Left forelimb (tissue), 1 donor: ENCODE results near the gene FBXL12.
"Not testable (repeated sequence)": the region's sequence is repeated elsewhere in the genome, so short reads cannot be mapped to it uniquely, and the experiment has no call there.

Experiments
- DNase-seq: peaks from one replicate; pipeline ENCODE4 v3.0.0-alpha.2; 2018; ENCODE audit warnings: low spot score

The FBXL12 gene

DNA sequence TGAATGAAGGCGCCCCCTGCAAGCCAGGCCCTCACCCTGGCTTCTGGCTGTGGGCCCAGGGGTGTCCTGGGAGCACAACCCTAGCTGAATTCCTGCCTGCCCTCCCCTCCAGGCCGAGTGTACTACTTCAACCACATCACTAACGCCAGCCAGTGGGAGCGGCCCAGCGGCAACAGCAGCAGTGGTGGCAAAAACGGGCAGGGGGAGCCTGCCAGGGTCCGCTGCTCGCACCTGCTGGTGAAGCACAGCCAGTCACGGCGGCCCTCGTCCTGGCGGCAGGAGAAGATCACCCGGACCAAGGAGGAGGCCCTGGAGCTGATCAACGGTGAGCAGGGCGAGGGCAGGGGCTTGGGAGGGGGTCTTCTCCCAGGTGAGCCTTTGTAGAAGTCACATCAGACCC is 19.4 kb upstream of the FBXL12 start:
- no peak for DNase-seq

DNA sequence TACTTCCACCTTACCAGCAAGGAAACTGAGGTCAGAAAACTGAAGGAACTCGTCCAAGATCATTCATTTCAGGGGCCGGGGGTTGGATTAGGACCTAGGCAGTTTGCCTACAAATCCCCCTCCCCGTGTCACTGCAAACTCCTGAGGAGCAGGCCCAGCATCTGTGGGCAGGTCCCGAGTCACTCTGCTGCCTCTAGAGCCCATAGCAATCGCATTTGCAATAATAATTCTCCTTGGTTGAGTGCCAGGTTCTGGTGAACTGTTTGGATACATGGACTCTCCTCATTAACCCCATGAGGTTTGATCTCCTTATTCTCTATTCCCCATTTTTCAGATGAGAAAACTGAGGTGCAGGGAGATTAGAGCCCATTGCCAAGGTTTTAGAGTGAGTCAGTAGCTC is 17.1 kb upstream of the FBXL12 start:
- DNase-seq, result no peak

DNA sequence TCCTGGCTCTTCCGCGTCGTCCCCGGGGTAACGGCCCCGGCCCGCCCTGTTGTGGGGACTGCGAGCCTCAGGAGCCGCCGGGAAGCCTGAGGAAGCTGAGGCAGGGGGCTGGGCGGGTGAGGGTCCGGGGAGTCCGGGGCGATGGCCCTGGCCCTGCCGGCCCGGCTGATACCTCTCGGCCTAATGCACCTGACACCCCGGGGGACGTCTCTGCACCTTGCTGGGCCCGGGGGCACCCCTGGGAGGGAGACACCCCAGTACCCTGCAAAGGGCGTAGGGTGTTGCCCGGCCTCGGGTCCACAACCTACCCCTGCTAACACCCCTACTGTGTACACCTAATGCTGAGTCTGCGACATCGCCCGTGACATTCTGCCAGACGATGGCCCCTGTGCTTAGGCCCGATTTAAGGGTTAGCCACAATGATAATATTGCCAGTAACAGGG is 16.6 kb upstream of the FBXL12 start:
- DNase-seq, result no peak

DNA sequence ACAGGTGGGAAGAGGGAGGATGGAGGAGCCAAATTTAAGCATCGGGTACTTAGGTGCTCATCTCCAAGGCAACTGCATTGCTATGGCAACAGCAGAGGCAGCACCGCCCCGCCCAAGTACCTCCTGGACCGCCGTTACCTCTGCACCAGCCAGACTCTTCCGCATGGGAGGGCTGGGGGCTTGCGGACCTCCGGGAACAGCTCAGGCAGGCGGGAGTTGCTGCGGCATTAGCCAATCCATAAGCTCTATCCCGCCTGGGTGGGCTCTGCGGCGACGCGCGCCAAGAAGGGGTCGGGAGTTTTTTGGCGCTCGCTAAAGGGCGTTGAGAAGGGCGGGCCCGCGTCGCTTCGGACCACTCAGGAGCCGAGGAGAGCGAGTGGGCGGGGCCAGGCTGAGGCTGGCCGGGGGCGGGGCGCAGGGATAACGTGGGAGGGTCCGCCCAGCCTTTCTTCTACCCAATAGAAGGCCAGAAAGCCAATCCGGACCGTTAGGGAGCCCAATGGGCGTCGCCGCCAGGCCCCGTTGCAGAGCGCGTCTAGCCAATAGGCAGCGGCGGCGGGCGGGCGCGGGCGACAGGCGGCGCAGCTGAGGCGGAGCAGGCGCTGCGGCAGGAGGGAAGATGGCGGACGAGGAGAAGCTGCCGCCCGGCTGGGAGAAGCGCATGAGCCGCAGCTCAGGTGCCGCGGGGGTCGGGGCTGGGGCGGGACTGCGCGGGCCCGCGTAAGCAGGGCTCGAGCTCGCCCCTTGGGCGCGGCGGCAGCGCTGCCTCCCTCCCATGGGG is 16.0 kb upstream of the FBXL12 start, which contains the start of gene PIN1:
TSS of gene PIN1 (plus strand) at position 593 of the 781 bp plus-strand sequence. CDS start at position 620, 27 bp downstream.
- DNase-seq, result peak; percentile 100

DNA sequence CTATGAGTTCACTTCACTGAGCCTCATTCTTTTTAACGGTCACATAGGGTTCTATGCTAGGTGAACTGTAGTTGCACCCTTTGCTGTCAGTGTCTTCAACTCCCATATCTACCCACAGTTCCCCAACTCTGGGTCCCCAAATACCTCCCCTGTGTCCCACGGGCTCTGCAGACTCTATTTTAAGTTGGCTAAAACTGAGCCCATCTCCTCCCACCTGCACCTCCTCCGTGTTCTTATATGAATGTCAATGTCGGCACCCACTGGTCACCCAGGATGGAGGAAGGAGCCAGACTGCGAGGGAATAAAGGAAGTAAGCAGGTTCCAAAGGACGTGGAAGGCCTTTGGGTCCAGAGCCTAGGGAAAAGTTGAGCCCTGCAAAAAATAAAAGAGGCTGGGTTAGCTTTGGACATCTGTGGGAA is 15.4 kb upstream of the FBXL12 start:
- no peak for DNase-seq

DNA sequence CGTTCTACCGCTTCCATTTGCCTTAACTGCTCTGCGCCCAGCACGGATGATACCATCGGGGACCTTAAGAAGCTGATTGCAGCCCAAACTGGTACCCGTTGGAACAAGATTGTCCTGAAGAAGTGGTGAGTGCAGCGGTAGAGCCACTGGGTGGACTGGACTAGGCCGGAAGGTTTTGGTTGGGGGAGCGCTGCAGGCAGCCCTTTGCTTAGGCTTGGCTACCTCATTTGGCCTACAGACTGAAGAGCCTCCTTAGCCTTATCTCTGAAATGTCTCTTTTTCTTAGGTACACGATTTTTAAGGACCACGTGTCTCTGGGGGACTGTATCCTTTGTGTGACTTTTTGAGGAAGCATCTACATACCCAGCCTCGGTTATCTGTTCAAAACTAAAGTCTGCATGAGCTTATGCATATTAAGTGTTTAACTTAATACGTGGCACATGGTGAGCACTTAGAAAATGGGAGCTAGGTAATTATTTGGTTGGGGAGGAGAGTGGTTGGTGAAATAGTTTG is 9.7 kb upstream of the FBXL12 start:
- no peak for DNase-seq

DNA sequence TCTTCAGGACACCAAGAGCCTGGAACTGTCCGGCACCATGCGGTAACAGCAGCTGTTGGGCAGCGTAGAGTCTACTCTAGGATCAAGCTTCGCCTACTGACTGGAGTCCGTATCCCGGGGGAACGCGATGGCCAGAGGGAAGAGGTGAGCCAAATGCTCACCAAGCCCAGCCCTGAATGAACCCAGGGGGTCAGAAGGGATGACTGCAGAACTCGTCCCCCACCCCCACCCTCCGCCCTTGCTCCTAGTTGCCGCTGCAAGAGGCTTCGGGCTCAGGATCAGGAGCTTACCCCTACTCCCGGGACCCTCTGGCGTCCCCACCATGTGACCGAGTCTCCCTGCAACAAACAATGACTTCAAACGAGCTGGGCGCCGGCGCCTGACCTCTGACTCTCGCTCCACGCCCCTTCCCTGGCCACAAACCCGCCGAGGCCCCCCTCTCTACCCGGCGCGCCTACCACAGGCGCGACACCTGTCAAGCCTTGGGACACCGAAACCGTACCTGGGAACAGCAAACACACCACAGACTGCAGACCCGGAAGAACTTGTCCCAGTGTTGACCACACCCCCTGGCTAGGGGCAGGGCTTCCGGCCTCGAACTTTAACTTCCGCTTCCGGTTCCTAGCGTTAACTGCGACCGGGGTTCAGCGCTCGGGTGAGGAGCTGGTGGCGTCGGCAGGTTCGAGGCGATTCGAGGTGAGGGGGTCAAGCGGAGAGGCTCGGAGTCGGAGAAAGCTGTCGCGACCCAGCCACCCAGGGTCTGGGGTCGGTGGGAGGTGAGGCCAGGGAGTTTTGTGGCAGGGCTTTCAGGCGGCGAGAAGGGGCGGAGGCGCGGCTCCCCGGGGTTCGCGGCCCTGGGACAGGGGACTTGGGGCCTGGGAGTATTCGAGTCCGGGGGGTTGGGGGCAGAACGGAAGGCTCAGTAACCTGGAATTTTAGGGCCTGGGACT is 8.7 kb upstream of the FBXL12 start, which contains the start of gene UBL5:
TSS of gene UBL5 (plus strand) at position 630 of the 950 bp plus-strand sequence. CDS start 420 bp downstream, outside the sequence.
- DNase-seq, result peak; percentile 90

DNA sequence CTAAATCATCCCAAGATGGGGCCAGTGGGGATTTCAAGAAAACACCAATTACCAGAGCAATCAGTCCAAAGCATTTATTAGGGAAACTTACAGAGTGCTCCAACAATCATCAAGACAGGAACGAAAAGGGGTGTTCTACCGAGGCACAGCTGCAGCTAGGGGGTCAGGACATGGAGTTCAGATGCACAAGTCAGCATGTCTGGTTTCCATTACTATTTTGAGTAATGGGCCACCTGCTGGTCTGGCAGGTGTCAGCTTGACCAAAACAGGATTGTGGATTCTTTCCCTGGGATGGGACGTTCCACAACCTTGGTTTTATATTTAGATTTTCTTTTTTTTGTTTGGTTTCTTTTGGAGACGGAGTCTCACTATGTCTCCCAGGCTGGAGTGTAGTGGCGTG is 4.9 kb upstream of the FBXL12 start:
- DNase-seq, result no peak

DNA sequence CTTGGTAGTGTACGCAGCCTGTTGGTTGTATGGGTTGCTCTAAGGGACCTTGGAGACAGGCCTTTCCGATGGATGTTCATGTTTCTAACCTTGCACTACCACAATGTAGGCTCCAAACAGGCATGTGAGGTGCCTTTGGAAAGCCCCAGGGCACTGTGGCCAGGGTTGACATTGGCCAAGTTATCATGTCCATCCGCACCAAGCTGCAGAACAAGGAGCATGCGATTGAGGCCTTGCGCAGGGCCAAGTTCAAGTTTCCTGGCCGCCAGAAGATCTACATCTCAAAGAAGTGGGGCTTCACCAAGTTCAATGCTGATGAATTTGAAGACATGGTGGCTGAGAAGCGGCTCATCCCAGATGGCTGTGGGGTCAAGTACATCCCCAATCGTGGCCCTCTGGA is 1.2 kb upstream of the FBXL12 start:
- DNase-seq, result not testable (repeated sequence)

DNA sequence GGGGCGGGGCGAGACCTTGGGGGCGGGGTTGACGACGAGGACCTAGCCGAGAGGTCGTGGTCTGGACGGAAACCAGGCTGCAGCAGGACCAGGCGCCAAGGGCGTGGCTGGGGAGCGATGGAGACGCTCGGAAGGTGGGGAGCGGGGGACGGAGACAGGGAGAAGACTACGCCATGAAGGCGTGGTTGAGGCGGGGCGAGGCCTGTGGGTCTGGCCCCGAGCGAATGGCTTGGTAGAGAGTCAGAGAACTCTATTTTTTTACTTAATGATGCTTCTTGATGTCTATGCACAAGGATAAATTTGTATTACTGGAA is 674 bp upstream of the FBXL12 start:
- DNase-seq, result no peak

DNA sequence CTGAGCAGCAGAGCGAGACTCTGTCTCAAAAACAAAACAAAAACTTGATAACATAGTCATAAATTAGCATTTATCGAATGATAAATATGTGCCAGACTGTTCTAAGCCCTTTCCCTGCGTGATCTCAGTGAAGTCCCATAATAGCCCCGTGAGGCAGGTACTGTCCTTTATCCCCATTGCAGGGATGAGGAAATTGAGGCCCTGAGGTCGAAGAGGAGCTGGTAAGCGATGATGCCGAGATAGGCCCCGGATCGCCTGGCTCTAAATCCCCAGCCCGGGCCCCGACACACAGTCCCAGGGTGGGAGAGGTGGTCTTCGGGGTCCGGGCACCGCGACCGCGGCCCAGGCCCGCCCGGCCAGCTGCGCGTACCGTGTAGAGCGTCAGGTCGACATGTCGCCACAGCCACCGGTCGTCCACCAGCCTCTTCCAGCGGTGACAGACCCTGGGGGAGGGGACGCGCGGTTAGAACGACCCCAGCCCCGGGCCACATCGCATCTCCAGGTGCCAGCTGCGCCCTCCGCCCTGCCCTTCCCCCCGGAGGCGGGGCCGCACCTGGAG is 625 bp downstream of the FBXL12 start:
- no peak for DNase-seq

DNA sequence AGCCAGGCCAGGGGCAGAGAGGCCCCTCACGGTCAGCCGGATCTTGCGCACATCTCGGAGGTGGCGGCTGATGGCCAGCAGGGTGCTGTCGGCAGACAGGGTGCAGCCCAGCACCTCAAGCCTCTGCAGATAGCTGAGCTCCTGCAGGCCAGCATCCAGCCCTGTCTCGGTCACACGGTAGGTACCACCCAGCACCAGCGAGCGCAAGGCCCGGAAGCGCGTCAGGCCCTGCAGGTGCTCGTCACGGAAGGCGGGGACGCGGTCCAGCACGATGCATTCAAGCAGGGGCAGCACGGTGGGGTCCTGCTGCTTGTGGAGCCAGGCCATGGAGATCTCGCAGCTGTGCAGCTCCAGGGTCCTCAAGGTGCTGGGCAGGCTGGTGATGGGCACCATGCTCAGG is 7.7 kb downstream of the FBXL12 start:
- DNase-seq, result no peak

DNA sequence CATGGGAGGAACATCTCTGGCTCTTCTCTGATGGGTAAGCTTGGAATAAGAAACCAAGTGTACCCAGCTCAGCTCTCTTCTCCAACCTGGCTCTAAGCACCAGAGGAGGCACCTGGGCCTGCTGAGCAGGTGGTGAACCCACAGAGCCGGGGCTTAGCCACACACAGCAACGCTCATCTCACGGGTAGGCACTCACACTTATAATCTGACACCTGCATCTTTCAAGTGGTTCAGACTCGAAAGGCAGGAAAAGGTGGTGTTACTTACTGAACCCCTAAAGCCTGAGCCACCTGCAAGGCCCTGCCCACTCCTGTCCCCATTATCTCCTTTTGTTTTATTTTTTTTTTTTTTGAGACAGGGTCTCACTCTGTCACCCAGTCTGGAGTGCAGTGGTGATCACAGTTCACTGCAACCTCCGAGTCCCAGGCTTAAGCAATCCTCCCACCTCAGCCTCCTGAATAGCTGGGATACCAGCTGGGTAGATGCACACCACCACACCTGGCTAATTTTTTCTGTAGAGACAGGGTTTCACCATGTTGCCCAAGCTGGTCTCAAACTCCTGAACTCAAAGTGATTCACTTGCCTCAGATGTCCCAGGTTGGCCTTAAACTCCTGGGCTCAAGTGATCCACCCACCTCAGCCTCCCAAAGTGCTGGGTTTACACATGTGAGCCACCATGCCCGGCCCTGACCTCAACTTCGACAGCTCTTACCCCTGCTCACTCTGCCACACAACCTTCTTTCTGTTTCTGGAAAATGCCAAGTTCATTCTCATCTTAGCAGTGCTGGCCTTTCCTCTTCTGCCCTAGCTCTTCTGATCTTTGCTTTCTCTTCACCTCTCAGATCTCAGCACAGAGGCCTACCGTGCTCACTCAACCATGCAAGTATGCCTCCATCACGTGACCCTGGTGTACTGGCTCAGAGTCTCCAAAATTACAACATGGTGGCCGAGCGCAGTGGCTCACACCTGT is 9.7 kb downstream of the FBXL12 start:
- DNase-seq, result no peak

DNA sequence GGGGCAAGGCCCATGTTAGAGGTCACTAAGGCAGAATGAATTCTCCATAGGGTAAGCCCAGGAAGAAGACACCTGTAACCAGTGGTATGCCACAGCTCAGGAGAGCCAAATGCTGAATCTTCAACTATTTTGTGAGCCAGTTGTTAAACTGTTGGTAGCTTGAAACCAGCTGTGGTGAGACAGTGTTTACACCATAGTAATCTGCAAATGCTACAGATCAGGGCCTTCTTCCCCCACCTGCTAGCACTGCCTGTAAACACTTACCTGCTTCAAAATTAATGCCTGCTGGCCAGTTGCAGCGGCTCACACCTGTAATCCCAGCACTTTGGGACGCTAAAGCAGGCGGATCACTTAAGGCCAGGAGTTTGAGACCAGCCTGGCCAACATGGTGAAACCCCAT is 12.1 kb downstream of the FBXL12 start:
- no peak for DNase-seq

DNA sequence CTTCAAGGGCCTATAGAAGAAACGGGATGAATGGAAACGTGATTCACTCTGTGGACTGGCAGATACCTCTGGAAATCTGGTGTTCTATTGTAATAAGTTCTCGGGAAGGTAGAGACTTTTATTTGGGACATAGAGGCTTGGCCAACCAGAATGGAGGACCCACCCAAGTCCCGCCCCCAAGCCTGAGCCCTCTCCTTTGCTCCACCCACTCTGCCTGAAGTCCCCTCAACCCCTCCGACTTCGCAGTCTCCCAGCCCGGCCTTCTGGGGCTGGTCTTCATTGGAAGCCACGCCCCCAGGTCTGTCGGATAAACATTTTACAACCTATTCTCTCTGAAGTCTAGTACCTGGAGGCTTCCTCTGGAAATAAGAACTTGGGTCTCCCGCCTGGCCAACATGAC is 16.9 kb downstream of the FBXL12 start:
- no peak for DNase-seq

DNA sequence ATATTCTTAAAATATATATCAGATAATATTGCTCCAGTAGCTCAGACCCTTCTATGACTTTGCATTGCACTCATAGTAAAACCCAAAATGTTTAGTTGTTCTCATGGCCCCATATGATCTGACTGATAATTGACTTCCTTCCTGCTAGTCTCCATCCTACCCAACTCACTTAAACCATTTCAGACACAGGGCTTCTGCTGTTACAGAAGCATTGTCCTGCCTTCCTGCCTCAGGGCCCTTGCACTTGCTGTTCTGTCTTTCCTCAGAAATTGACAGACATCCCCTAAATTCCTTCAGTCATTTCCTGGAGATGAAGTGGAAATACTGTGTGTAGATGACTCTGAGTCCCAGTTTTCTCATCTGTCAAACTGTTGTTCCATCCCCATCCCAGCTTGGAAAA is 19.7 kb downstream of the FBXL12 start:
- no peak for DNase-seq

DNA sequence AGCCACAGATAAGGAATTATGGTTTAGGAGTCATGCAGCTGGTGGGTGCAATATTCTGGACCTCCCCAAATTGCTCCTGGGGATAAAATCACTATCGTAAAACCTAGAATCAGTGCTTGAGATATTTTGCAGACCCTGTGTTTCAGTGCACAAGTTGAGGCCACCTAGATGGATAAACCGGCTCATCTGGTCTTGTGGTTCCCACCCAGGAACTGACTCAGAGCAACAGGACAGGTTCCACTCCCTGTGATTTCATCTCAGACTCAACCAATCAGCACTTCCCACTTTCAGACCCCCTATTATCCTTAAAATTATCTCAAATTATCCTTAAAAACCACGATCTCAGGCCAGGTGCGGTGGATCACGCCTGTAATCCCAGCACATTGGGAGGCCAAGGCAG is 21.0 kb downstream of the FBXL12 start:
- DNase-seq, result no peak

DNA sequence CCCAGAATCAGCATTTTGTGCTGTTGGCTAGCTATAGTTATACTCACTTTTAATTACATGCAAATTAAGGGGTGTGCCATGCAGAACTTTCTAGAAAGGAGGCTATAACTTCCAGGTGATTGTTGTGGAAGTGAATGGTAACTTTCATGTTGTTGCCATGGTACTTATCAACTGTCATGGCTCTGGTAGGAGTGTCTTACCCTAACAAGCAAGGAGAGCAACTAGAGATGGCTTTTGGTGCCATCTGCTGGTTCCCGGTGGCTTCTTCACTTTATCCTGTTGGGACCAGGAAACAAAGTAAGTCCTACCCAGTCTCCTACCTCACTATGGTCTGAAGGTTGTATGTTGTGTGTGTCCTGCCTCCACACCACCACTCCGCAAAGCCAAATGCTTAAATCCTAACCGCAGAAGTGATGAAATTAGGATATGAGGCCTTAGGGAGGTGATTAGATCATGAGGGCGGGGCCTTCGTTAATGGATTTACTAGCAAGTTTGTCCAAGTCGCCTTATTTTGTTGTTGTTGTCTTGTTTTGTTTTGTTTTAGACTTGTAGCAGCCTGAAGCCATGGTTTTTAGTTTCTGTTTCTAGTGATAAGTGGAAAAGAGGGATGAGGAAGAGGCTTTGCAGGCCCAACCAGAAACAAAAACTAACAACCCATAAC is 22.6 kb downstream of the FBXL12 start:
- no peak for DNase-seq

DNA sequence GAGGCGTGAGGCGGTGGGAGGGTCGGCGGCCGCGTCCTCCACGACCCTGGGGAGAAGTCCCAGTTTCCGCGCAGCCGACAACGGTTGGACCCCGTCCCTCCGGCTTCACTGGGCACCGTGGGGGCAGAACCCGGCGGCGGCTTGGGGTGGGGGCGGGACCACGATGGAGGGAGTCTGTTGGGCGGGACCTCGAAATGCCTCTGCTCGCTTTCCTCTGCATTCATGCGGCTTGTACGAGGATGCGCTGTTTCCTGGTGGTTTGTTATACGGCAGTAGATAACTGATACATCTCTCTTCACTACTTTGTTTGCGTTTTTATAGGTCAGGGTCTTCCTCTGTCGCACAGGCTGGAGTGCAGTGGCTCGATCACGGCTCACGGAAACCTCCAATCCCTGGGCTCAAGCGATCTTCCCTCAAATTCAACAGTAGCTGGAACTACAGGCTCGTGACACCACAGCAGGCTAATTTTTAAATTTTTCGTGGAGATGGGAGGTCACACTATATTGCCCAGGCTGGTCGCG is 25.7 kb downstream of the FBXL12 start:
- DNase-seq, result no peak
